Activated CD4-positive, alpha-beta T cell treated with anti-CD3 and anti-CD28 coated beads, Interleukin-2, amount 50 U/mL, for 16 hours (primary cell): ENCODE results near the gene CYP2C18.
"Not testable (repeated sequence)": the region's sequence is repeated elsewhere in the genome, so short reads cannot be mapped to it uniquely, and the experiment has no call there.

Experiments used
- DNase-seq: peaks from one replicate; pipeline ENCODE4 v3.0.0-alpha.2; 2020

CYP2C18 gene

GRCh38 chr10:94747838-94748237, 64.3 kb downstream of the CYP2C18 start:
- DNase-seq, result no peak

- no peak for DNase-seq
These were observed 74.4 kb downstream of the CYP2C18 start for GRCh38 chr10:94757916-94758315.

- no peak for DNase-seq
These were observed 77.2 kb downstream of the CYP2C18 start for GRCh38 chr10:94760586-94761178.

- DNase-seq, result no peak
These were observed 78.9 kb downstream of the CYP2C18 start, which contains the start of gene CYP2C19 for GRCh38 chr10:94762393-94762792. TSS of gene CYP2C19 (plus strand) at chr10:94762681. CDS start at chr10:94762706, 25 bp downstream.

GRCh38 chr10:94775425-94775824, 91.9 kb downstream of the CYP2C18 start:
- not testable (repeated sequence) for DNase-seq

- no peak for DNase-seq
These were observed 94.4 kb downstream of the CYP2C18 start for GRCh38 chr10:94777886-94778458.

- DNase-seq, result no peak
These were observed 97.3 kb downstream of the CYP2C18 start for GRCh38 chr10:94780844-94781243.

- DNase-seq, result no peak
These were observed 100.7 kb downstream of the CYP2C18 start for GRCh38 chr10:94784256-94784655.

GRCh38 chr10:94785211-94785610, 101.7 kb downstream of the CYP2C18 start:
- DNase-seq, result no peak
